ENCODE results near the gene MCEE. TPM values are rescaled to one million over a fixed set of nuclear protein-coding genes. Genes with fewer than 3 reads are reported as not detected.

The MCEE gene
- total RNA-seq, 1 experiment from 2014 or later, result 10.9 TPM

DNA sequence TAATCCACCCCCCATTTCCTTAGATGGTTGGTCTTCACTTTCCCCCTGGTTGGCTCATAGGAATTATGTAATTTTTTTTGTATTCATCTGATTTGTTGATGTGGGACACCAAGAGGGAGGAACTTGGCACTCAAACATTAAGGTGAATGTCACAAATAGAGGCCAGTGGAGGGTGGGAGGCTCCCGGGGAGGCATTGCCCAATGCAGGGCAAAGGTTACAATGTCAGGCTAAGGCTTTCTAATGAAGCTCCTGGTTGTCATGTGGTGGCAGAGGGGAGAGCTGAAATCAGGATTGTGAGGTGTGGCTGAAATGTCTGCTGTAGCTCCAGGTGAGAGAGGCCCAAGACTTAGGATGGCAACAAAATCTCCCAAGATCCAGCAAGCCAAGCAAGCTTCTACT, 43.1 kb upstream of the MCEE start:
- CTCF ChIA-PET, result no interaction called here
- no peaks in the 10 kb centered on the region for H4K20me1 ChIP-seq (ENCODE audit: low read length)
- TF ChIP-seq EZH2 (IDR thresholded peaks at IDR 0.05; ENCODE audit: low read length, unreplicated experiment), result no peak
- TF ChIP-seq CTCF (conservative IDR thresholded peaks at IDR 0.05; ENCODE audit: low read depth, low read length), result no peak
- no peak for TF ChIP-seq EZH2phosphoT487 (IDR thresholded peaks at IDR 0.05; ENCODE audit: borderline replicate concordance, low read length)
- H3K27me3 ChIP-seq (ENCODE audit: low read length), result no peaks in the 10 kb centered on the region
- H3K9ac ChIP-seq (ENCODE audit: low read length), result no peak overlapping the region
- H3K4me3 ChIP-seq (ENCODE audit: low read length), result no peak overlapping the region
- no peaks in the 10 kb centered on the region for H3K9me3 ChIP-seq (ENCODE audit: low read length)
- DNase-seq (no peak), ATAC-seq (no peak)
- H3K27ac ChIP-seq (ENCODE audit: low read length), result no peak overlapping the region
- H3K4me2 ChIP-seq (ENCODE audit: low read length), result no peak overlapping the region
- no peaks in the 10 kb centered on the region for H3K9me2 ChIP-seq (replicated peaks; ENCODE audit: low read length)
- intact Hi-C loops (cut with micrococcal nuclease), result no loop called here
- no TSS peak for BruUV-seq (replicated peaks)
- no peaks in the 10 kb centered on the region for H3K36me3 ChIP-seq (ENCODE audit: low read depth, low read length)
- H2AFZ ChIP-seq (ENCODE audit: low read length), result no peak overlapping the region
- H3F3A ChIP-seq (ENCODE audit: low read length, unreplicated experiment), result no peaks in the 10 kb centered on the region
- no peaks in the 10 kb centered on the region for H3K79me2 ChIP-seq (ENCODE audit: low read length)
- POLR2A ChIA-PET (ENCODE audit: unreplicated experiment), result no interaction called here
- no peaks in the 10 kb centered on the region for H3K4me1 ChIP-seq (ENCODE audit: insufficient read depth, low read length)

- Histone ChIP-seq H3K27ac (ENCODE audit: low read length) (no peak overlapping the region), H3K9me2 (replicated peaks; ENCODE audit: low read length) (no peaks in the 10 kb centered on the region), H3K9ac (ENCODE audit: low read length) (no peak overlapping the region), H3K79me2 (ENCODE audit: low read length) (no peaks in the 10 kb centered on the region), H3F3A (ENCODE audit: low read length, unreplicated experiment) (no peaks in the 10 kb centered on the region), H3K4me3 (ENCODE audit: low read length) (no peak overlapping the region), H3K9me3 (ENCODE audit: low read length) (no peaks in the 10 kb centered on the region), H3K36me3 (ENCODE audit: low read depth, low read length) (no peaks in the 10 kb centered on the region), H4K20me1 (ENCODE audit: low read length) (no peaks in the 10 kb centered on the region), H2AFZ (ENCODE audit: low read length) (no peak overlapping the region), H3K4me1 (ENCODE audit: insufficient read depth, low read length) (no peaks in the 10 kb centered on the region), H3K27me3 (ENCODE audit: low read length) (no peaks in the 10 kb centered on the region), H3K4me2 (ENCODE audit: low read length) (no peak overlapping the region)
- no peak for ATAC-seq
- intact Hi-C loops (cut with micrococcal nuclease), result no loop called here
- BruUV-seq (replicated peaks), result no TSS peak
- DNase-seq, result peak; percentile 11
- POLR2A ChIA-PET (ENCODE audit: unreplicated experiment), result no interaction called here
- CTCF ChIA-PET, result no interaction called here
- TF ChIP-seq EZH2 (IDR thresholded peaks at IDR 0.05; ENCODE audit: low read length, unreplicated experiment) (no peak), CTCF (conservative IDR thresholded peaks at IDR 0.05; ENCODE audit: low read depth, low read length) (no peak), EZH2phosphoT487 (IDR thresholded peaks at IDR 0.05; ENCODE audit: borderline replicate concordance, low read length) (no peak)
Observed at GRCh38 chr2:71166812-71167211, 36.8 kb upstream of the MCEE start.

GRCh38 chr2:71157124-71157793, 27.2 kb upstream of the MCEE start:
- Histone ChIP-seq H2AFZ (ENCODE audit: low read length) (peak overlapping the region; percentile 71; the same call in 1 of the 2 replicates), H3K9me3 (ENCODE audit: low read length) (no peaks in the 10 kb centered on the region), H3K27me3 (ENCODE audit: low read length) (no peaks in the 10 kb centered on the region), H3K79me2 (ENCODE audit: low read length) (no peaks in the 10 kb centered on the region), H4K20me1 (ENCODE audit: low read length) (no peaks in the 10 kb centered on the region), H3K27ac (ENCODE audit: low read length) (no peak overlapping the region), H3K9ac (ENCODE audit: low read length) (no peak overlapping the region), H3K4me1 (ENCODE audit: insufficient read depth, low read length) (peaks cover 12% of the 10 kb centered on the region), H3K4me2 (ENCODE audit: low read length) (peak overlapping the region; percentile 83), H3K9me2 (replicated peaks; ENCODE audit: low read length) (no peaks in the 10 kb centered on the region), H3K36me3 (ENCODE audit: low read depth, low read length) (no peaks in the 10 kb centered on the region), H3F3A (ENCODE audit: low read length, unreplicated experiment) (no peaks in the 10 kb centered on the region), H3K4me3 (ENCODE audit: low read length) (peak overlapping the region; percentile 50; the same call in 1 of the 2 replicates)
- ChIA-PET POLR2A (ENCODE audit: unreplicated experiment) (no interaction called here), CTCF (no interaction called here)
- intact Hi-C loops (cut with micrococcal nuclease), result loop anchor here (1.0 to 2.0 kb wide), 2 partner anchors 34 to 68 kb away; no protein-coding TSS in a partner anchor
- ATAC-seq (peak; percentile 74), DNase-seq (peak; percentile 67)
- TF ChIP-seq CTCF (conservative IDR thresholded peaks at IDR 0.05; ENCODE audit: low read depth, low read length) (peak; percentile 81), EZH2 (IDR thresholded peaks at IDR 0.05; ENCODE audit: low read length, unreplicated experiment) (no peak), EZH2phosphoT487 (IDR thresholded peaks at IDR 0.05; ENCODE audit: borderline replicate concordance, low read length) (no peak)
- BruUV-seq (replicated peaks), result no TSS peak
